Measurements from ENCODE around the gene THPO. TPM values are rescaled to one million over a fixed set of nuclear protein-coding genes. Genes with fewer than 3 reads are reported as not detected.
A peak's percentile ranks its signal among the peaks of the same experiment; 100 is the strongest.

THPO gene
- total and polyA plus RNA-seq, 9 of the 15 experiments (the other 6 are each of a cell fraction or from before 2014, with no cell fraction given) = 0.11 to 1.1 (median 0.35) TPM; not detected in 1

DNA sequence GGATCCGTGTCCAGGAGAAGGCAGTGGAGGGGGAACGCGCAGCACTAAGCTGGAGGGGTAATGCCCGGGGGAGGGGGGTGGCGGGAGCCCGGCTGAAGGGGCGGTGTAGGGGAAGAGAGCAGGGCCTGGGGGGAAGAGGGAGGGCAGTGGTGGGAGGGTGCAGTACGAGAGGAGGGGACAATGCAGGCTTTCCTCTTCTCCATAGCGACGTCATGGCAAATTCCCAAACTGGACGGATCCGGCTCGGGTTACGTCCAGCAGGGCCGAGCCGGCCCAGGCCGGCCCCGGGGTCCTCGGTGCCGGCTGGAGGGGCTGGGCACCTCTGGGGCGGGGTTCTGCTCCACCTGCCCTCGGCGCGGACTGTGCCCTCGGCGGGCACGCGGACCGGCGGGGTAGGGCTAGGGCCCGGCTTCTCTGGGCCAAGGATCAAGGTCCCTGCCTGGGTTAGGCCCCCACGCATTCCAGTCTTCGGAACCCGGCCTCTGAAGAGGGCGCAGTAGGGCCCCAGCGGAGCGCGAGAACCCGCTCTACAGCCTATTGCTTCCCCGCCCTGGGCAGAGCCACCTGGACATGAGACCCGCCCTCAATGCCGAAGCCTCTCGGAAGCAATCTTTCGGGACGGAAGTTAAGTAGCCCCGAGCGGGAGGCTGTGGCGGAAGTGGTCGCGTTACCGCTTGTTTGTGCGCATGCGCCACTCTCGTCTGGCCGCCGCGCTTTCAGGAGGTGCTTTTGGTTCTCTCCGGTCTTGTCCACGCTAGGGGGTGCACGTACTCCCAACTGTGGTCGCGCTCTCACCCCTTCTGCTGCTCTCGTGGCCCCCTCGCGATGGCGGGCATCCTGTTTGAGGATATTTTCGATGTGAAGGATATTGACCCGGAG, 15.1 kb downstream of the THPO start (continued):
- TF ChIP-seq MIER1 (IDR thresholded peaks at IDR 0.05; ENCODE audit: low read depth) (no peak), RFX5 (IDR thresholded peaks at IDR 0.05; ENCODE audit: low read depth, low read length) (no peak), BCL6 (CRISPR knock-in tag; IDR thresholded peaks at IDR 0.05) (no peak), IRF2 (CRISPR knock-in tag; IDR thresholded peaks at IDR 0.05) (no peak), TOE1 (IDR thresholded peaks at IDR 0.05; ENCODE audit: borderline replicate concordance) (0 out of 2 replicates have a peak, but pooled peaks have one; percentile 7), TOE1 (CRISPR knock-in tag; IDR thresholded peaks at IDR 0.05; ENCODE audit: borderline replicate concordance, low read depth) (no peak), KLF6 (CRISPR knock-in tag; IDR thresholded peaks at IDR 0.05; ENCODE audit: borderline replicate concordance) (no peak), EHMT2 (IDR thresholded peaks at IDR 0.05) (no peak), PHTF2 (CRISPR knock-in tag; IDR thresholded peaks at IDR 0.05) (no peak), MED1 (CRISPR knock-in tag; IDR thresholded peaks at IDR 0.05; ENCODE audit: borderline replicate concordance) (no peak), HDAC3 (IDR thresholded peaks at IDR 0.05; ENCODE audit: borderline replicate concordance, partially characterized antibody) (no peak), KLF1 (tag; IDR thresholded peaks at IDR 0.05) (0 out of 2 replicates have a peak, but pooled peaks have one; percentile 5), CHCHD3 (CRISPR knock-in tag; IDR thresholded peaks at IDR 0.05) (no peak), GATA2 (CRISPR knock-in tag; IDR thresholded peaks at IDR 0.05) (no peak), BCOR (IDR thresholded peaks at IDR 0.05) (no peak; the same call in 1 of the 2 replicates), TFAM (CRISPR knock-in tag; conservative IDR thresholded peaks at IDR 0.05) (no peak), SMAD1 (IDR thresholded peaks at IDR 0.05; ENCODE audit: low read depth, low read length, partially characterized antibody) (no peak), SREBF2 (CRISPR knock-in tag; IDR thresholded peaks at IDR 0.05) (no peak), IFI16 (CRISPR knock-in tag; IDR thresholded peaks at IDR 0.05) (no peak), STAT5B (CRISPR knock-in tag; IDR thresholded peaks at IDR 0.05) (no peak), NFXL1 (CRISPR knock-in tag; IDR thresholded peaks at IDR 0.05) (no peak), PTRF (tag; IDR thresholded peaks at IDR 0.05) (no peak)
- TF ChIP-seq, protein P1, sequence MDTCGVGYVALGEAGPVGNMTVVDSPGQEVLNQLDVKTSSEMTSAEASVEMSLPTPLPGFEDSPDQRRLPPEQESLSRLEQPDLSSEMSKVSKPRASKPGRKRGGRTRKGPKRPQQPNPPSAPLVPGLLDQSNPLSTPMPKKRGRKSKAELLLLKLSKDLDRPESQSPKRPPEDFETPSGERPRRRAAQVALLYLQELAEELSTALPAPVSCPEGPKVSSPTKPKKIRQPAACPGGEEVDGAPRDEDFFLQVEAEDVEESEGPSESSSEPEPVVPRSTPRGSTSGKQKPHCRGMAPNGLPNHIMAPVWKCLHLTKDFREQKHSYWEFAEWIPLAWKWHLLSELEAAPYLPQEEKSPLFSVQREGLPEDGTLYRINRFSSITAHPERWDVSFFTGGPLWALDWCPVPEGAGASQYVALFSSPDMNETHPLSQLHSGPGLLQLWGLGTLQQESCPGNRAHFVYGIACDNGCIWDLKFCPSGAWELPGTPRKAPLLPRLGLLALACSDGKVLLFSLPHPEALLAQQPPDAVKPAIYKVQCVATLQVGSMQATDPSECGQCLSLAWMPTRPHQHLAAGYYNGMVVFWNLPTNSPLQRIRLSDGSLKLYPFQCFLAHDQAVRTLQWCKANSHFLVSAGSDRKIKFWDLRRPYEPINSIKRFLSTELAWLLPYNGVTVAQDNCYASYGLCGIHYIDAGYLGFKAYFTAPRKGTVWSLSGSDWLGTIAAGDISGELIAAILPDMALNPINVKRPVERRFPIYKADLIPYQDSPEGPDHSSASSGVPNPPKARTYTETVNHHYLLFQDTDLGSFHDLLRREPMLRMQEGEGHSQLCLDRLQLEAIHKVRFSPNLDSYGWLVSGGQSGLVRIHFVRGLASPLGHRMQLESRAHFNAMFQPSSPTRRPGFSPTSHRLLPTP (IDR thresholded peaks at IDR 0.05; ENCODE audit: borderline replicate concordance, extremely low read depth, insufficient read length) = no peak
- TF ChIP-seq, protein P2, sequence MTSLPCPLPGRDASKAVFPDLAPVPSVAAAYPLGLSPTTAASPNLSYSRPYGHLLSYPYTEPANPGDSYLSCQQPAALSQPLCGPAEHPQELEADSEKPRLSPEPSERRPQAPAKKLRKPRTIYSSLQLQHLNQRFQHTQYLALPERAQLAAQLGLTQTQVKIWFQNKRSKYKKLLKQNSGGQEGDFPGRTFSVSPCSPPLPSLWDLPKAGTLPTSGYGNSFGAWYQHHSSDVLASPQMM (CRISPR knock-in tag; IDR thresholded peaks at IDR 0.05) = no peak
- TF ChIP-seq, protein P3, sequence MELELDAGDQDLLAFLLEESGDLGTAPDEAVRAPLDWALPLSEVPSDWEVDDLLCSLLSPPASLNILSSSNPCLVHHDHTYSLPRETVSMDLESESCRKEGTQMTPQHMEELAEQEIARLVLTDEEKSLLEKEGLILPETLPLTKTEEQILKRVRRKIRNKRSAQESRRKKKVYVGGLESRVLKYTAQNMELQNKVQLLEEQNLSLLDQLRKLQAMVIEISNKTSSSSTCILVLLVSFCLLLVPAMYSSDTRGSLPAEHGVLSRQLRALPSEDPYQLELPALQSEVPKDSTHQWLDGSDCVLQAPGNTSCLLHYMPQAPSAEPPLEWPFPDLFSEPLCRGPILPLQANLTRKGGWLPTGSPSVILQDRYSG (tag; conservative IDR thresholded peaks at IDR 0.05; ENCODE audit: low read depth) = no peak

Measured in K562 (cell line).